Superior temporal gyrus (tissue), 1 donor: ENCODE results near the gene SHISAL2A.
"Not testable (repeated sequence)": the region's sequence is repeated elsewhere in the genome, so short reads cannot be mapped to it uniquely, and the experiment has no call there.

Experiments used
- DNase-seq: peaks from one replicate; pipeline ENCODE4 v3.0.0-alpha.2; 2016; ENCODE audit errors: extremely low spot score

SHISAL2A gene

GRCh38 chr1:52684545-52684944 is 51.6 kb downstream of the SHISAL2A start:
- DNase-seq = no peak

GRCh38 chr1:52686261-52686751 is 53.3 kb downstream of the SHISAL2A start:
- peak; percentile 80 for DNase-seq

DNA sequence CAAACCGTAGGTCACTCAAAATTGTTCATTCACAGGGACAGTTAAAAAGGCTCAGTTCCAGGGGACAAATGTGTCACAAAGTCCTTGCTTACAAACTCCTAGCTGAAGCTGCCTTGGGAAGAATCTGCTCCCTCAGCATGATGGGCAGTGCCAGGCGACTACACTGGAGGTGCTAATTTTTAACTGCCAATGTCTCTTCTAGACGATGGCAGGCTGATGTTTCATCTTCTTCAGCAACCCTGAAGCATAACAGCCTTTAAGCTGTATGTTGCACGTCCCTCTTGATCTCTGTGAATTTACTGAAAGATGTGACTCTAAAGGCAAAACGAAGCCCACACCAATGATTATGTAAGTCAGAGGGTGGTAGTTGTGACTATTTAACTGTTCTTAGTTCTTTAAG is 53.9 kb downstream of the SHISAL2A start:
- no peak for DNase-seq

- DNase-seq = no peak
Measured at GRCh38 chr1:52691821-52692220, 58.9 kb downstream of the SHISAL2A start.

- no peak for DNase-seq
Measured at GRCh38 chr1:52692697-52693096, 59.7 kb downstream of the SHISAL2A start.

DNA sequence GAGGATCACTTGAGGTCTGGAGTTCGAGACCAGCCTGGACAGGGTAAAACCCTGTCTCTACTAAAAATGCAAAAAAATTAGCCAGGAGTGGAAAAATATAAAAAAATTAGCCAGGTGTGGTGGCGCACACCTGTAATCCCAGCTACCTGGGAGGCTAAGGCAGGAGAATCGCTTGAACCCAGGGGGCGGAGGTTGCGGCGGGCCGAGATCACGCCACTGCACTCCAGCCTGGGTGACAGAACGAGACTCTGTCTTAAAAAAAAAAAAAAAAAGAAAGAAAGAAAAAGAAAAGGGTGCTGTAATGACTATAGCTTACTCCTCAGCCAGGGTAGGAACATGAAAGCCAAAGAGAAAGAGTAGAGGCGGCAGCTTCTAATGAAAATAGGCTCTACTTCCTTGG is 60.4 kb downstream of the SHISAL2A start:
- DNase-seq = not testable (repeated sequence)

DNA sequence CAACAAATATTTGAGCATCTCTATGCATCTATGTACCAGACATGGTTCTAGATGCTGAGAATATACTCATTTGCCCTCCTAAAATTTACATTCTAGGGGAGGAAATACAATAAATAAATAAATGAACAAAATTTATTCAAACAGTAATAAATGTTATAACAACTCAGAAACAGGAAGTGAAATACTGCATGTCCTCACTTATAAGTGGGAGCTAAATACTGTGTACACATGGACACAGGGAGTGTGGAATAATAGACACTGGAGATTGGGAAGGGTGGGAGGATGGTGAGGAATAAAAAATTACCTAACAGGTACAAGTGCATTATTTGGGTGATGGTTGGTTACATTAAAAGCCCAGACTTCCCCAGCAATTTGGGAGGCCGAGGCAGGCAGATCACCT is 60.9 kb downstream of the SHISAL2A start:
- DNase-seq = no peak

DNA sequence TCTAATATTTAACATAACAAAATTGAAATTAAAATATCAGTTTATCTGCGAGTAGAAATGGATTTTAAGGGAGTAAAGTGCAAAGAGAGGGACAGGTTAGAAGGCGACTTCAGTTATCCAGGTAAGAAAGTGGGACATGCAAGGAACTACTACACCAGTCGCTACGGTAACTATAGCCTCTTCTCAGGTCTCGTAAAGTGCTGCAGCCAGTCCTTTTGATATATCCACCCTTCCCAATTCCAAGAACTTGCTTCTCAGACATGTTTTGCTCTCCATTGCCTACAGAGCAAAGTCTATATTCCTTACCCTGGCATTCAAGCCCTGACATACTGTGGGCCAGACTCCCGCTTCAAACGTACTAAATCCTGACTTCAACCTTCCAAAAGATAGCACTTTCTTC is 62.7 kb downstream of the SHISAL2A start:
- no peak for DNase-seq

DNA sequence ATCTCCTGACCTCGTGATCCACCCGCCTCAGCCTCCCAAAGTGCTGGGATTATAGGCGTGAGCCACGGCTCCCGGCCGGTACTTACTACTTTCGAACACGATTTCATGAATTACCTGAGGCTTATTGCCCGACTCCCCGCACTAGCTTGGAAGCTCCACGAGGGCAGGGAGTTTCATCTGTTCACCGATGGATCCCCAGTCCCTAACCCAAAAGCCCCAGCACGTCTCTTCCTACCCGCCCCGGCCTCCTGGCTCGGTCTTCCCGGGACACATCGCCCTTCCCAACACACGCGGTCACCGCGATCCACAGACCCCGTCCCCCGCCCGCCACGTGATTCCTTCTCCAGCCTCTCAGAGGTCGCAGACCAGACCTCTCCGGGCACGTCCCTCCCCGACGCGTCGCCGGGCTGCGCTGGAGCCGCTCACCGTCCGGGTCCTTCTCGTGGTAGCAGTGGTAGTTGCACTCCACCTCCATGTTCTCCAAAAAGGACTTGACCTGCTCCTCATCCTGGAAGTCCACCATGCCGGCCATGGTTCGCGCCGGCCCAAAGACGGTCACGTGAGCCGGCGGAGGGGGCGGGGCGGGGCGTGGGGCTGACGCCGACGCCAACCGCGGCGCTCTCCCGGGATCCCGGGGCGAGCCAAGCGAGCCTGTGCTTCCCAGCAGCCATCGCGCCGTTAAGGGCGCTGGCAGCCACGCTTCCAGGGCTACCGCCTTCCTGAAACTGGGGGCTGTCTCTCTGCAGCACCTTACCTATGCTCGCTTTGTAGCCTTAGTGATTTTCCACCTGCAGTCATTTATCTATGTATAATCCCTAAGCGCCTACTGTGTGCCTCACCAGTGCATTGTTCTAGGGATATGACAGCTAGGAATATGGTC is 65.1 kb downstream of the SHISAL2A start, which contains the start of gene COA7:
Gene COA7 (minus strand): TSS at position 553 of the 880 bp plus-strand sequence. CDS start 21 bp downstream, at position 532.
- peak; percentile 91 for DNase-seq

DNA sequence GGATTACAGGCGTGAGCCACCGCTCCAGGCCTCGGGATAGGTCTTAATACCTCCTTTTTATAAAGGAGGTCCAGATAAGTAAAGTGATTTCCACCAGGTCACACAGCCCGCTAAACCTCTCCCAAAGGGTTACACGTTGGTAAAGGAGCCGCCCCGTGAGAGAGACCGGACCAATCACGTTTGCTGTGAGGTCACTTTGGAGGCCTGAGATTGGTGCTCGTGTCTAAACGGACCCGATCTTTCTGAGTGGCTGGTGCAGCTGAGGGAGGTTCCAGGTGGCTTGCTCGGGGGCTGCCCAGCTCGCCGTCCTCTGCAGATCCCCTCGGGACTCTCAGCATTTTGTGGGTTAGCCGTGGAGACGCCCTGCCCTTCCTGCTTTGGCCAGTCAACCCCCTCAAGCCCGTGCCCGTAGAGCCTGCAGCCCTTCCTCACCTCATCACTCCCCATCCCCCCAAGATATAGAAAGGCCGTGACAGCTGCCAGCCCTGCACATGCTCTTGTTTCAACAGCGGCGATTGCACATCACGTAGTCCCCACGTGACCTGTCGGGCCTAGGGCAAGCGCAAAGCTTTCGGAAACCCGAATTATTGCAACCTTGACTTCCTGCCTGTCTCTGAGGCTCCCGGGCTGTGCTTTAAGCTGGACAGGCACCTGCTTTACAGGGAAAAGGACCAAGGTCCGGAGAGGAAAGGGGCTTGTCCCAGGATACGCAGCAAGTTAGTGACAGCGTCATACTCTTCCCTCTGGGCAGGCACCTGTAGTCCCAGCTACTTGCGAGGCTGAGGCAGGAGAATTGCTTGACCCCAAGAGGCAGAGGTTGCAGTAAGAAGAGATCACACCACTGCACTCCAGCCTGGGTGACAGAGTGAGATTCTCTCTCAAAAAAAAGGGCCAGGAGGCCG is 70.2 kb downstream of the SHISAL2A start:
- DNase-seq = peak; percentile 98

GRCh38 chr1:52706136-52706670 is 73.2 kb downstream of the SHISAL2A start:
- DNase-seq = no peak
